SK-N-MC (cell line): Measurements from ENCODE around the gene POU6F2.
"Not testable (repeated sequence)": the region's sequence is repeated elsewhere in the genome, so short reads cannot be mapped to it uniquely, and the experiment has no call there.

Source experiments
- DNase-seq: peaks from one replicate; pipeline ENCODE4 v3.0.0-alpha.2; 2011; ENCODE audit warnings: low read depth, low spot score
- H3K27ac ChIP-seq: fragments of 200-600 bp; sonication (generic); 2 replicates; pipeline ENCODE4 v1.5.1; 2016; ENCODE audit warnings: mixed run types
- H3K36me3 ChIP-seq: fragments of 200-600 bp; sonication (generic); 2 replicates; pipeline ENCODE4 v1.6.1; 2017; ENCODE audit warnings: antibody characterized with exemption, low read length, mixed read lengths; ENCODE audit not compliant: insufficient read depth
- H3K4me3 ChIP-seq: fragments of 200-600 bp; sonication (generic); 2 replicates; pipeline ENCODE4 v1.5.1; 2016
- H3K9ac ChIP-seq: fragments of 200-600 bp; sonication (generic); 2 replicates; pipeline ENCODE4 v1.8.0; 2017; ENCODE audit warnings: mixed run types, mixed read lengths; ENCODE audit not compliant: insufficient read length
- H3K9me3 ChIP-seq: fragments of 200-600 bp; sonication (generic); 2 replicates; pipeline ENCODE4 v1.6.1; 2017; ENCODE audit warnings: low read depth, mild to moderate bottlenecking, antibody characterized with exemption, low read length, moderate library complexity, mixed read lengths
- EZH2 ChIP-seq: fragments of 200-600 bp; sonication (generic); IDR thresholded peaks from one replicate; pipeline ENCODE4 v1.6.1; 2017; ENCODE audit warnings: antibody characterized with exemption
- FOXP2 ChIP-seq: optimal IDR thresholded peaks from 2 replicates; pipeline ENCODE3; 2011; ENCODE audit warnings: mild to moderate bottlenecking, moderate library complexity; ENCODE audit not compliant: insufficient read depth; ENCODE audit errors: extremely low read length, control extremely low read depth
- POLR2AphosphoS5 ChIP-seq: IDR thresholded peaks from 2 replicates; pipeline ENCODE4 v1.6.1; 2012; ENCODE audit warnings: mild to moderate bottlenecking, low read depth, low read length, borderline replicate concordance

The POU6F2 gene

DNA sequence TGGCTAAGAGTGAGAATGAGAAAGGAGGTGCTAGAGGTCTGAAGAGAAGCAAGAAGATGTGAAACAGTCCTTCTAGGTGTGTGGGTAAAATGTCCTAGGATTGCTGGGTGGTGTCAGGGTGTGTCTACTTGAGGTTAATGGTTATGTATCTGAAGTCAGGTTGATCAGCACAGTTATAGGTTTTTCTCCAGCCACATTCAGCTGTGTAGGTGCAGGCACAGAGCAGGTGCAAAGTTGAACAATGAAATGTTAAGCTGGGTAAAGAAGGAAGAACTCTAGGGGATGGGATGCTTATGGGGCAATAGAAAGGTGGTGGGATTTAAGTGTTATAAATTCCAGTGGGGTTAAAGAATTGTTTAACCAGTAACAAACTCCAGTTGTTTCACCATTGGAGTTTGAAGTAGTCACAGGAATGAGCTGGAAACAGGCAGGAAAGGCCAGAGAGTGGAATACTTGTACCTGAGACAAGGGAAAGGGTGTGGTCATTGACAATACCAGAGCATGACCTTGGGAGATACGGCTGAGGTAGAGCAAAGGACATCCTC, 388.1 kb downstream of the POU6F2 start:
- DNase-seq = no peak
- Histone ChIP-seq H3K36me3 (no peaks in the 10 kb centered on the region), H3K9ac (no peak overlapping the region), H3K27ac (no peak overlapping the region), H3K4me3 (no peak overlapping the region), H3K9me3 (no peaks in the 10 kb centered on the region)
- no peak for TF ChIP-seq POLR2AphosphoS5
- no peak for TF ChIP-seq EZH2
- no peak for TF ChIP-seq FOXP2

DNA sequence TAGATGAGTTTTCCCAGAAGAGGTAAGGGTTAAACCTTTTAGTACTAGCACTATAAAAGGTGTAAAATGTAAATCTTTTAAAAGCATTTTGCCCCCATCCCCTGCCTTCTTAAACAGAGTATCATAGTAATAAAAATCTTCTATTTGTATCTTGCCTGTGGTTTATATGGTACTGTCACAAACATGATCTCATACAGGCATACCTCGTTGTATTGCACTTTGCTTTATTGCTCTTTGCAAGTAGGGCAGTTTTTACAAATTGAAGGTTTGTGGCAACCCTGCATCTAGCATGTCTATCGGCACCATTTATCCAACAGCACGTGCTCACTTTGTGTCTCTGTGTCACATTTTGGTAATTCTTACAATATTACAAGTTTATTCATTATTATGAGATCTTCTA, 389.7 kb downstream of the POU6F2 start:
- TF ChIP-seq FOXP2 = no peak
- TF ChIP-seq POLR2AphosphoS5 = no peak
- no peak for TF ChIP-seq EZH2
- Histone ChIP-seq H3K9me3 (no peaks in the 10 kb centered on the region), H3K36me3 (no peaks in the 10 kb centered on the region), H3K27ac (no peak overlapping the region), H3K4me3 (no peak overlapping the region), H3K9ac (no peak overlapping the region)
- no peak for DNase-seq

GRCh38 chr7:39367943-39368342, 390.2 kb downstream of the POU6F2 start:
- TF ChIP-seq FOXP2 = no peak
- no peak for TF ChIP-seq EZH2
- TF ChIP-seq POLR2AphosphoS5 = no peak
- Histone ChIP-seq H3K9ac (no peak overlapping the region), H3K9me3 (no peaks in the 10 kb centered on the region), H3K4me3 (no peak overlapping the region), H3K36me3 (no peaks in the 10 kb centered on the region), H3K27ac (no peak overlapping the region)
- no peak for DNase-seq

DNA sequence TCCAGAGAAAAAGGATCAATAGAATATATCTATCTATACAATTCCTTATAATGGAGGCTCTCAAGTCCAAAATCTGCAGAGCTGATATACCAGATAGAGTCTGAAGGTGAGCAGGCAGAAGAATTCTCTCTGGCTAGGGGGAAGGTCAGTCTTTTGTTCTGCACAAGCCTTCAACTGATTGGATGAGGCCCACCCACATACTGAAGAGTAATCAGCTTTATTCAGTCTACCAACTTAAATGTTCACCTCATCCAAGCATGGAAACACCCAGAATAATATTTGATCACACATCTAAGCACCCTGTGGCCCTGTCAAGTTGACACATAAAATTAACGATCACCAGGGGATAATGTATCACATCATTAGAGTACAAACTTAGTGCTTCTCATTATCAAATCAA, 394.7 kb downstream of the POU6F2 start:
- TF ChIP-seq EZH2 = no peak
- no peak for TF ChIP-seq FOXP2
- TF ChIP-seq POLR2AphosphoS5 = no peak

GRCh38 chr7:39374436-39375040, 396.8 kb downstream of the POU6F2 start:
- H3K9ac ChIP-seq = no peak overlapping the region
- H3K27ac ChIP-seq = no peak overlapping the region
- H3K4me3 ChIP-seq = no peak overlapping the region
- H3K9me3 ChIP-seq = no peaks in the 10 kb centered on the region
- TF ChIP-seq EZH2 = no peak
- TF ChIP-seq POLR2AphosphoS5 = no peak
- TF ChIP-seq FOXP2 = no peak
- H3K36me3 ChIP-seq = no peaks in the 10 kb centered on the region
- no peak for DNase-seq

More for the DNA sequence above, 394.7 kb downstream of the POU6F2 start:
- no peak overlapping the region for H3K27ac ChIP-seq
- H3K36me3 ChIP-seq = no peaks in the 10 kb centered on the region
- no peaks in the 10 kb centered on the region for H3K9me3 ChIP-seq
- DNase-seq = no peak
- no peak overlapping the region for H3K4me3 ChIP-seq
- no peak overlapping the region for H3K9ac ChIP-seq

- no peak overlapping the region for H3K27ac ChIP-seq
- TF ChIP-seq EZH2 (no peak), FOXP2 (no peak), POLR2AphosphoS5 (no peak)
Observed at GRCh38 chr7:39375047-39375873, 397.6 kb downstream of the POU6F2 start.

DNA sequence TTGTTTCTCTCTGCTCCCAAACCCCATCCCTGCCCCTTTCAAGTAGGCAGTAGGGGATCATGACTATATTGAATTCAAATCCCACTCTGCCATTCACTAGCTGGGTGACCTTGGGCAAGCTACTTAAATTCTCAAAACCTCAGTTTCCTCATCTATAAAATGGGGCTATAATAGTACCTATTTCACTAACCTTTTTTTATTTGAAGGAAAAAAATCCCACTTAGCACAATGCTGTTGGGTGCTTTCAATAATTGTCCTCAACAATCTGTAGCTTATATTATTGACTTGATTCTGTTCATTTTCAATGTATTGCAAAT, 398.1 kb downstream of the POU6F2 start:
- Histone ChIP-seq H3K27ac (no peak overlapping the region), H3K4me3 (no peak overlapping the region), H3K9me3 (no peaks in the 10 kb centered on the region), H3K9ac (no peak overlapping the region), H3K36me3 (no peaks in the 10 kb centered on the region)
- no peak for DNase-seq
- TF ChIP-seq POLR2AphosphoS5 (no peak), FOXP2 (no peak), EZH2 (no peak)

More at GRCh38 chr7:39375047-39375873, 397.6 kb downstream of the POU6F2 start:
- no peak for DNase-seq
- Histone ChIP-seq H3K9me3 (no peaks in the 10 kb centered on the region), H3K36me3 (no peaks in the 10 kb centered on the region), H3K9ac (no peak overlapping the region), H3K4me3 (no peak overlapping the region)

GRCh38 chr7:39376881-39377280, 399.2 kb downstream of the POU6F2 start:
- H3K4me3 ChIP-seq, H3K9me3 ChIP-seq, DNase-seq, H3K27ac ChIP-seq, H3K36me3 ChIP-seq, H3K9ac ChIP-seq: not testable (repeated sequence)

GRCh38 chr7:39379416-39379815, 401.7 kb downstream of the POU6F2 start:
- Histone ChIP-seq H3K9me3 (no peaks in the 10 kb centered on the region), H3K36me3 (no peaks in the 10 kb centered on the region), H3K4me3 (no peak overlapping the region), H3K27ac (no peak overlapping the region), H3K9ac (no peak overlapping the region)
- TF ChIP-seq POLR2AphosphoS5 (no peak), FOXP2 (no peak), EZH2 (no peak)
- DNase-seq = no peak
